ENCODE results near the gene GALNT2.

GALNT2 gene

DNA sequence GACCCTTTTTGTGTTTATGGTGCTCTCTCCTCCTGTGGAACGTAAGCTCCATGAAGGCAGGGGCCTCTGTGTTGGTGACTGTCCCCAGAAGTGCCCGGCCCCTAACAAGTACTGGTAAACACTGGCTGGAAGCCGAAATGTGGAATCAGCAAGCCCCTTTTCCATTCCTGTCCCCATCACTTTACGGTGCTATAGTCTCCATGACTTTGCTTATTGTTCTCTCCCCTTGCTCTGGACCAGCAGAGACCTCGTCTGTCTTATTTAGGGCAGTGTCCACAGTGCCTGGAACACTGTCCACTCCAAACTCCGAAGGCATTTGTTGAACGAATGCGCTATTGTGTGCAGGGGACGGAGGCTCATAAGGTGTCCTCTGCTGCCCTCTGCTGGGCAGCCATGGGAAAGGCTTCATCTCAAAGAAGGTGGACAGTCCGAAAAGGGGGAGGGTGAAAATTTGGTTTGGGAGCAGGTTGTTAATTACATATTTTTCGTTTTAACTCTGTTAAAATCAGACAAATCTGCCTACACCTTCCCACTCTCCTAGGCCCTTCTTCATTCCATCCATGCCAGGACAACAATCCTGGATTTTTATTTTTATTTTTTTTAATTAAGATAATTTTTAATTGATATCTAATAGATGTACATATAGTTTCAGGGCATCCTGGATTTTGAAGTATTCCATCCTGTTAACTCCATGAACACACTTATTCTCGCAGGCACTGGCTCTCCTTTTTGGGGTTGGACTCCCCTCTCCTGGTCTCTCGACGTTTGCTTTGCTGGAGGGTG lies 243.5 kb downstream of the GALNT2 start:
- DNase-seq: peak; percentile 38

DNA sequence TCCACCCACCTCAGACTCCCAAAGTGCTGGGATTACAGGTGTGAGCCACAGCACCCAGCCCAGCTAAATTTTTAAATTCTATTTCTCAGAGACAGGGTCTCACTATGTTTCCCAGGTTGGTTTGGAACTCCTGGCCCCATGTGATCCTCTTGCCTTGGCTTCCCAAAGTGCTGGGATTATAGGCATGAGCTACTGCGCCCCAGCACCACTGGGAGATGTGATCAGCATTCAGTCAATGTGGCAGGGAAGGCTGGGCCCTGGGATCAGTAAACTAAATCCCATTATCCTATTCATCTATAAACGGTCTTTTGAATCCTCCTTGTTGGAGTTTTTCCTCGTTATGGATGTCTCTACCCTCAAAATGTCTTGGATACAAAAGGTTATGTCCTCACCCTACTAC lies 245.6 kb downstream of the GALNT2 start:
- no peak for DNase-seq

DNA sequence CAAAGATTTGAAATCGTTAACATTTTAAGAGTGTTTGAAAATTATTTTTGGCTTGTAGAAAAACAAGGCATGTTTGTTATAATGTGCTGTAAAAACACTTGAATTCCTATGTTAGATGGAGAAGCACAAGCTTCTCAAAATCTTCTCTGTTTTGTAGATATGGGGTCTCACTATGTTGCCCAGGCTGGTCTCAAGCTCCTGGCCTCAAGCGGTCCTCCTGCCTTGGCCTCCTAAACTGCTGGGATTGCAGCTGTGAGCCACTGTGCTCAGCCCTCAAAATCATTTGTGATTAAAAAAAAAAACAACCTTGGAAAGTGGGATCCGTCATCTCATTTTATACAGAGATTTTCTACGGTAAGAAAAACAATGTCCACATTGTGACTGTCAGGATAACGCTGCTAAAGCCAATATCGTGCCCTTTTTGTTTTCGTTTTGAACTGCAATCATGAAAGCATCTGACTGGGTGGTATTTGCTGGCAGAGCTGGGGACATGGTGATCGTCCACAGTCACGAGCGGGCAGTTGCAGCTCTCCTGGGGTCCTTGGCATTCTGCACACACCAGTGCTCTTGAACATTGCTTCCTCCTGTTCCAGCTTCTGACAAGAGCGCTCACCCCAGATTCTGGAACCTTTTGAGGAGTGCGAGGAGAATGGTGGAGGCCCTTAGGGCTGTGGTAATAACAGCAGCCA lies 246.6 kb downstream of the GALNT2 start:
- no peak for DNase-seq

DNA sequence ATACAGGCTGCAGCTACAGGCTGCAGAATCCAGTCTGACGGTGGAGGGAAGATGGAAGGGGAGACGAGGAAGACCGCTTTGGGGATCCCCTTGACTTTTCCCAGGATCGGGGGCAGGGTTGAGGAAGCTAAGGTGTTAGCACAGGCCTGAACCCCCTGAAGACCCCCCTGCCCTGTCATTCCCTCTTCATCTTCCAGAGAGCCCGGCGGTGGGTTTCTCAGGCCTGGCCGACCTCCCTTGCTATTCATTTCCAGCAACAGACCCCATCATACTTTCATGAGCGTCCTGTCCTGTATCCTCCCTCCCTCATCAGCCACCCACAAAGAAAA lies 247.1 kb downstream of the GALNT2 start:
- DNase-seq: no peak

DNA sequence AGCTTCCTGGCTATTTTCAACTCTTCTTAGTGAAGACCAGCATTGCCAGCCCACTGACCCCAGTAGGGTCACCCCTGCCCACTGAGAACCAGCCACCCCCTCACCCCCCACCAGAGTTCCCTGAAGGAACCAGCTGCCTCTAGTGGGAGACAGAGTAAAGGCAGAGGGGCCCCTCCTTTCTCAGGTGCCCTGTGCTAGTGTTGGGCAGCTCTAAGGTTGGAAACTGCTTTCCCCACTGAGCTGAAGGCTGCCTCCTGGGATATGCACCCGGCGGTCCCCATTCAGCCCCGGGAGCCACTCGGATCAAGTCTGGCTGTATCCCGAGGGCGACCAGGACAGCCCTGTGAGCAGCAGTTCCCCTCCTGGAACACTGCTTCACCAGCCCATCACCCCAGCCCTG lies 248.1 kb downstream of the GALNT2 start:
- DNase-seq: no peak

DNA sequence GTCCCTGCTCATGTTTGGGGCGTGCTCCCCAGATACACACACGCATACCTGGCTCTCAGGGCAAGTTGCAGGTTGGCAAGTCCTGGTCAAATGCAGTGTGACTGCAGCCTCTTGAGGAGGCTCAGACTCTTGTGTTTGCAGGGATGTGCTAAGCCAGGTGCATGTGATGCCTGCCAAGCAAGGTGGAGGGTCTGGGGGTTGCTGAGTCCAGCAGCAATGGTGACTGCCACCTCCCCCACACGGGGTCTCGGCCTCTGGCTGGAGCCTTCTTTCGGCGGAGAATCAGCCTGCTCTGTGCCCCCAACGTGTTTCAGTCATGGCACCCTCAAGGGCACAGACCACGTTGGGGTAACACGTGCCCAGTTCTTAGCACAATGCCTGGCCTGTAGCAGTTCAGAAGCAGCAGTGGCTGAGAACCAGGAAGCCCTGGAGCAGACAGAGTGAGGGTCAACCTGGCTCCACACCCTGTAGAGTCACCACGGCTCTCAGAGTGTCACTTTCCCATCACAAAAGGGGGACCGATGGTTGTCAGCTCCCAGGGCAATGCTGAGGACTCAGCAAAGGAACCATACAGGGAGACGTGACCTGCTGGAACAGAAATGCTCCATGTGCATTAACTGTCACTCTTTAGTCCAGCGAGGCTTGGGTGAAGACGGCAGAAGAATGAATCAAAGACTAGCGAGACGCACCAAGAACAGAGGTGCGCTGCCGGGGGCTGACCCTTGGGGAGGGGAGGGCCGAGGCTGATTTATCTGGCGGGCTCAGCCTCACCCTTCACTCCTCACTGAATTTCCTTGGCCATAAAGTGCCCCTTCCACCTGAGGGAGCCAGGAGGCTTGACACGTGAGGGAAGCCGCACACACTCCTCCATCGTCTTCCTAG lies 250.1 kb downstream of the GALNT2 start:
- no peak for DNase-seq

DNA sequence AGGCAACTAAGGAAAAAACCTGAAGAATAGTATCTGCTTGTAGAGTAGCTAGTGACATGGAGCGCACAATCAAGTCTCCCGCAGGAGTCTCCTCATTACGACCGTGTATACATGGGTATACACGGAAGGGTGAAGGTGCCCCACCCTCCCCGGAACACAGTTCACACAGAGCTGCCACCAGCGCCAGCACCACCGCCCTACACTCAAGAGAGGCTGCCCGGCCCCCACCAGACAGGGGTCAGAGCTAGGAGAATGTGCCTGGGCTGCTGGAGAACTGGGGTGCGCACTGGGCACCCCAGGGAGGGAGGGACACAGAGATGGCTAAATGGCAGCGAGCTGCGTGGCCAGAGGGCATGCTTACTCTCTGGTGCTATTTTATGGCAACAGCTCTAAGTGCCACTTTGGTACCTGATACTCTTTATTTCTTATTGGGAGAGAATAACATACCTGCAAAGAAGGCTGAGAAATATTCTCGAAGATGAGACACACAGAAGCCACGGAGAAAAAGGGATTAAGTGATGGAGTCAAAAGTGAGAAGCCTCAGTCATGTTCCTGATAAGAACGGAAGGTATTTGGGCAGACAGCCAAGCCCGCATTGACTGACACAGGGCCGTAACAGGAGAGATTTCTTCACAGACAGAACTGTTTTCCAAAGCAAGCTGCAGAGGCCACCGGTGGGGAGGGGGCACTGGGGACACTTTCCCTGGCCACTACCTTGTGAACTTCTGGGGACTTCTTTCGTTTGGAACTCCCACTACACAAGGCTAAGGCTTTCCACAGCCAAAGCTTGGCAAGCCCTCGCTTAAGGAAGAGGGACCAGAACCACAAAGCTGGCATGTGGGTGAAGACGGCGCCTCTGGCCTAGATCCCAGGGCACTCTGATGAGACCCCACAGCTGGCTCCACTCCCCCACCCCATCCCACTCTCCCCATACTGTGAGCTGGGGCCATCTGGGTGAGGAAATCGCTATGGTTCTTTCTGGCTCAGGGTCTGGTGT lies 251.1 kb downstream of the GALNT2 start:
- DNase-seq: no peak

DNA sequence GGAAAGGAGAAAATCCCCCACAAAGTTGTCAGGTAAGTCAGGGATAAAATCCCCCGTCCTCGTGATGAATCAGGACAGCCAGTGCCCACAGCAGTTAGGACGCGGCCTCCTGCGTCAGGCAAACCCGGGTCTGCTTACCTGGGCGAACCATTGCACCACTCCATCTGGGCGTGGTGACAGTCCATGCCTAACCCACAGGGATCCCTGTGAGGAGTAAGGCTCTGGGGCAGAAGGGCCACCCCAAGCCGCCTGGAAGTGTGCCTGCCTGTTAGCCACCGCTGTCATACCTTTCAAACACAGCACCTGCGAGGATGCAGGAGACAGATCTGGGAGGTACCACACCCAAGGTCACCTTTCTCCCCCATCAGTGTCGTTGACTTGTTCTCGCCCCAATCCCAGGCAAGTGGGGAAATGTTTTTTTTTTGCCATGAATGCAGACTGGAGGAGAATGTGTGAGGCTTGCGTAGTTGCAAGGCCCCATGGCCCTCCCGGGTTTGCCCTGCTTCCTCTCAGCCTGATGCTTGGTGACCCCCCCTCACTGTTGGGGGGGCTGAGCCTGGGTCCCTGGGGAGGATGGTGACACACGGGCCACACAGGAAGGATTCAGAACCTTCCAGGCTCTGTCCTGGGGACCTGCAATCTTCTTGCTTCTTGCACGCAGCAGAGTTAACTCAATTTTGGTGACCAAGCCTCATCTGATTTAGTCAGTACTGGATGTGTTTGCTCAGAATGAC lies 252.1 kb downstream of the GALNT2 start:
- no peak for DNase-seq

DNA sequence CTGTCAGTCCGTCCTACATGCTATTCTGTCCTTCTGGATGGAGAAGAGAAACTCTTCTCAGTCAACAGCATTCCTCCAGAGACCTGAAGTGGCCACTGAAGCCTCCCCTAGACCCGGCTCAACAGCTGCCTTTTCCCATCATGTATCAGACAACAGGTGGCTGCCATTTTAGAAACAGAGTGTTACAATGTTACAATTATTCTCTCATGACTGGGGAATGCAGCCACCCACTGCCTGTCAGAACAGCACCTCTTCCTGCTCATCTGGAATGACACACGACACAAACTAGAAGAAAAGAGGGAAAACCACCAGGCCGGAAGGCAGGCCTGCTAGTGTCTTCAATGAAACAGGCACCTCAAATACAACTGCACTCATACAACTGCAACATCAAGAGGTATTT lies 253.8 kb downstream of the GALNT2 start:
- no peak for DNase-seq

DNA sequence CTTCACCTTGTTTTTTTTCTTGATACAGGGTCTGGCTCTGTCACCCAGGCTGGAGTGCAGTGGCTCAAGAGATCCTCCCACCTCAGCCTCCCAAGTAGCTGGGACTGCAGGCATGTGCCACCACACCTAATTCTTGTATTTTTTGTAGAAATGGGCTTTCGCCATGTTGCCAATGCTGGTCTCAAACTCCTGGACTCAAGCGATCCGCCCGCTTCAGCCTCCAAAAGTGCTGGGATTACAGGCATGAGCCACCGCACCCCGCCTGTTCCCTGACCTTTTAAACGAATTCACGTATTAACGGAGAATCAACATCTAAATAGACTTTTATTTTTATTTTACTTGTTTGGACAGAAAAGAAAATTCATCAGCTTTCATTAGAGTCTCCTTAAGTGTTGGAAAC lies 254.3 kb downstream of the GALNT2 start:
- no peak for DNase-seq

DNA sequence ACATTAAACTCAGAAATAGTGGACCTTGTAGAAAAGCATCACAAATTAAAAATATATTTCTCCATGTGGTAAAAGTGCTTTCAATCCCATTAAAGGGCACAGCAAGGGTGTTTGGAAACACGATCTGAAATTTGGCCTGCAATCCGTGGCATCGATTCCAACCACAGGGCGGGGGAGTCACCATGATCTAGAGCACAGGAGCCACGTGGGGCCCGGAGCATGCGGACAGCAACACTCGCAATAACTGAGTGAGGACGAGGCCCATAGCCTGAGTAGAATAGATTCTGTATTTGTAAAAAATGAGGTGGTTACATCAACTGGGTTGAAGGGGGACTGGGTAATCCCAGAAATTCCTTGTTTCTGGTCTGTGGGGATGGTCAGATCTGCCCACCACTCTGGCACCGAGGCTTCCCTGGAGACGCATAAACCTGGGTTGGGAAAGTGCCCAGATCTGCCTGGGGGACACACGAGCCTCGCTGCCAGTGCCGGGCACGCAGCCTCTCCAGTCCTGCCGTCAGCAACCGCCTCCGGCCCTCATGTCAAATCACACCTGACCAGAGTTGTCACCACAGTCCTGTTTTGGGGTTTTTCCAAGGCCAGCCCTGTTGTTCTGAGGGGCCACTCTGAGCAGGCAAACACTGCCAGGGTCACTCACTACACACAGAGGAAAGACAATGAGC lies 254.8 kb downstream of the GALNT2 start:
- DNase-seq: no peak

DNA sequence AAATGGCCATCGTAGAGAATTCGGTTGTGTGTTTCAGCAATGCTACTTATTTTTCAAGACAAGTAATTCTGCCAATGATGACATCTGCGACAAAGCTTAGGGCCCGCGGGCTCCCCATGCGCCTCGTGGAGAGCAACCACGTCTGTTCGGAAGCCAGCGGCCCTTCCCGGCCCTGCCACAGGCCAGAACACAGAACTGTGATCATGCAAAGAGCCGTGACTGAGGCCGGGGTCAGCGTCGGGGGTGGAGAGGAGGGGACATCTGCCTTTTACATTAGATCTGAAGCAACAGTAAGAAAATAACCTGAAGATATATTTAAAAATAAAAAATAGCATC lies 255.4 kb downstream of the GALNT2 start:
- DNase-seq: no peak

DNA sequence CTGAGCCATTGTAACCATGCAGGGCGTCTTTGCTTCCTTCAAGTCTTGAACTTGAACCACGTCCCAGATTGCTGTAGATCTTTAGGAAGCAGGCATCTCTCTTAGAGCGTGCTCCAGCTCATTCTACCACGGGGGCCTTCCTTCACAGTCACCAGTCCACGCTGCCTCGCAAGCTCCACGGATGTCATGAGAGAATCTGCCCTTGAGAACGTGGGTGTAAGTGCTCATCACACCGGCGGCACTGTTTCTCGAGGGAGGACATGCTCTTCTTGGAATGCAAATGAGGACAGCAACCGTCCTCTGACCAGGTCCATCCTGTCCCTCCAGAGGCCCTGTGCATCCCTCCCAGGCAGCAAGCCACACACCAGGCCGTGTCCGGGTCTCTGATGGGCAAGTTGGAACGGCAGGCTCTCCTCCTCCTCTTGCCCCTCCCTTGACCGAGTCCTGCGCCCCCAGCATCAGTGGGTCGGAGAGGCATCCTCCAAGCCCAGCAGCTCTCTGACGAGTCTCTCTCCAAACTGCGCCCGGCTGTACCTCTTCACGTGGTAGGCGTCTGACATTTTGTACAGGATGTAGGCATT lies 256.0 kb downstream of the GALNT2 start:
- DNase-seq: no peak

DNA sequence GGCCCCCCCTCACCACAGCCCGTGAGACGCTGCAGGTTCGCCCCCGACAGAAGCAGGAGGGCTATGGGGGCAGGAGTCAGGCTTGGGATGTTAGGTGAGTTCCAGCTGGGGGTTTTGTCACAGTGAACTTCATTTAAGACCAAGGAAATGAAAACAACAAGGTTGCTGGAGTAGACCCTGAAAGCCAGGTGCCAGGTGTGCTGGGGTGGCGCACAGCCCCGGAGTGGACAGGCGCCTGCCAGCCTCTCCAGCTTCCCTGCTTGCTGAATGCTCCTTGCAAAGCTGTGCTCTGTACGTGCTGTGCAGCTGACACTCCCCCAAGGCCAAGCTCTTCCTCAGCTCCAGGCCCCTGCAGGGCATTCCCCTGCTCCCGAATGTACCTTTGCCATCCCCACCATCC lies 256.6 kb downstream of the GALNT2 start:
- no peak for DNase-seq

DNA sequence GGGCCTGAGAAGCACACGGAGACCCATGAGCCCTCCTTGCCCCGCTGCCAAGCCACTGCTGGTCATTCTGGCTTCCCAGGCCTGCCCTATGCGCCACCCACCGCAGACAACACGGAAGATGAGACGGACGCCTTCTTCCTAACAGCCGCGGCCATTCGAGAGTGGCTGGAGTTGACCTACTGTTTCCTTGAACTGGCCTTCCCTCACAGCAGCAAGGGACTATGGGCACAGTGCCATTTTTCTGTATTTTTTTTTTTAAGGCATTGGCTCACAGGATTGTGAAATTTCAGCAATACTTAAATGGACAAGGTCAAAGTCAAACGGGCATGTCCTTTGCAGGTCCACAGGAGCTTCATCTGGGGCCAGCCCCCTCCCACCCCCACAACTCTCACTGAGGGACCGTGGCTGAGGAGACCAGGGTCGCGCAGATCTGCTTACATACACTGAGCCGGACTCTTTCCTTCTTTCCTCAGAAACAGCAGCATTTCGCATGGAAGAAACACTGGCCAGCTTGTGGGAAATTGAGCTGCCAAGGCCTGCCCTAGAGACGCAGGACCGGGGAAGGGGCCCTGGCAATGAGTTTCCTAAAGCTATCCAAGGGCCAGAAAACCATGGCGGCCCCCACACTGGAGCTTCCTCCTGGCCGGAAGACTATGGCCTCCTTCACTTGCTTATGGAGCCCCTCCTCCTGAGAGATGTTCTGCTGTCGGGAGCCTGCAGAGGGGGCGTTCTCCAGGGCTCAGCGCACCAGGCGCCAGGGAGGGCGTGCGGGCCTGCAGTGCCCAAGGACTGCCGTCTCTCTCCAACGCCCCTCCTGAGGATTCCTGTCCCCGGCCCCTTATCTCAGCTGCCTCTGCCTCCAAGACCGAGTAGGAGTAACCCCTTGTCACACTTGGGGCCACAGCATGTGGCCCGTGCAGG lies 260.2 kb downstream of the GALNT2 start:
- no peak for DNase-seq

DNA sequence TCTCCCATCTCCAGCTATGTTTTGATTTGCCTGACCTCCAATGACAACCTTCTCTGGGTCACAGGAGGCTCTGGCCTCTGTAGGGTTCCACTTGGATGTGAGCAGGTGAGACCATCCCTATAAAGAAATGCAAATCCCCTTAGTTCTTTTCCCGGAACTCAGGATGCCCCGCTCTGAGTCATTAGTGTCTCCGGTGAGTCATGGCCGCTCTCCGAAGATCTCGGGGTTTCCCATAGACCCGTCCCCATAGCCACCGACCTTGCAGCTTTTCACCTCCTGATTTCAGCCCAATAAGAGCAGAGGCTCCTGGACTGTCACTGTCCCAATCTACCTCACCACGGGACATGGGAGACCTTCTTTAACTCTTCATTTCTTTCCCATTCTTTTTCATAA lies 260.9 kb downstream of the GALNT2 start:
- no peak for DNase-seq

DNA sequence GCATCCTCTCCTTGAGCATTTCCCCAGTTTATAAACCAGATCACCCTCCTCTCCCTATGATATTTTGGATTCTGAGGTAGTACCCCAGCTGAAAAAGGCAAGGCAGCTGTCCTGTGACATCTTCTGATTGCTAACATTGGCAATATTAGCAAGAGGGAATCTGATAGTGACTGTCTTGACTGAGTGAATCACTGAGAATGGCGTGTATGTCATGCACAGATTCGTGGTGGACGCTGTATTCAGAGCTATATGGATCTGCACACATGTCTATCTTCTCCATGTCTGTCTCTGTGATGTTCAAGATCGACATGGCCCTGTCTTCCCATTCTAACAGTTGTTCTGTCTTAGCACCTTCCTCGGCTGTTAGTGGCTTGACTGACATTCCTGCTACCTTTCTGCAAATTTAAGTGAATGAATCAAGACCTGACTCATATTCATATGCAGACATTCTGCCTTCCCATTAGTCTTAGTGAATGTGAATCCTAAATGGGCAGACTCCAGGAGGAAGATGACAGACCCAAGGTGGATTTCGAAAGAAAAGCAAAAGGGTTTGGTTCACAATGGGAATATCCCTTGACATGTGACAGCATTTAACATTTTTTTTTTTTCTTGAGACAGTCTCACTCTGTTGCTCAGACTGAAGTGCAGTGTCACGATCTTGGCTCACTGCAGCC lies 261.4 kb downstream of the GALNT2 start:
- DNase-seq: no peak

DNA sequence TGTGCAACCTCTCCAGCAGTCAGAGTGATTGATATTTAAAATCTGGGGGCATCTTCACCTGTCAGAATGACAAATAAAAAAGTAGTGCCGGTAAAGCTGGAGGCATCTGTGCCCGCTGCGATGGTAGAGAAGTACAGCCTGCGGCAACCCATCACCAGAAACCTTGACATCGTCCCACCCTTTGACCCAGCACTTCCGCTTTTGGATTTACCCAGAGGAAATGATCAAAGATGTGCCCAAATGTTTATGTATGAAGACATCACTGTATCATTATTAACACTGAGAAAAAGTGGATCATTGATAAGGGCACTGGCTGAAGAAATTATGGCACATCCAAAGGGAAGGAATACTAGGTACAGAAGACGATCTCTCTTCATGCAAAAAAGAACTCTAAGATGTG lies 263.1 kb downstream of the GALNT2 start:
- DNase-seq: no peak

Measured in GOT3 (cell line).